Stimulated activated CD4-positive, alpha-beta T cell treated with anti-CD3 and anti-CD28 coated beads, Interleukin-2, amount 100 ng/mL, for 48 hours (primary cell): ENCODE data around the gene BTBD1.

ENCODE experiments used
- DNase-seq, 2 donors: peaks; one replicate each; pipeline ENCODE4 v3.0.0-alpha.2; 2020

BTBD1 gene

DNA sequence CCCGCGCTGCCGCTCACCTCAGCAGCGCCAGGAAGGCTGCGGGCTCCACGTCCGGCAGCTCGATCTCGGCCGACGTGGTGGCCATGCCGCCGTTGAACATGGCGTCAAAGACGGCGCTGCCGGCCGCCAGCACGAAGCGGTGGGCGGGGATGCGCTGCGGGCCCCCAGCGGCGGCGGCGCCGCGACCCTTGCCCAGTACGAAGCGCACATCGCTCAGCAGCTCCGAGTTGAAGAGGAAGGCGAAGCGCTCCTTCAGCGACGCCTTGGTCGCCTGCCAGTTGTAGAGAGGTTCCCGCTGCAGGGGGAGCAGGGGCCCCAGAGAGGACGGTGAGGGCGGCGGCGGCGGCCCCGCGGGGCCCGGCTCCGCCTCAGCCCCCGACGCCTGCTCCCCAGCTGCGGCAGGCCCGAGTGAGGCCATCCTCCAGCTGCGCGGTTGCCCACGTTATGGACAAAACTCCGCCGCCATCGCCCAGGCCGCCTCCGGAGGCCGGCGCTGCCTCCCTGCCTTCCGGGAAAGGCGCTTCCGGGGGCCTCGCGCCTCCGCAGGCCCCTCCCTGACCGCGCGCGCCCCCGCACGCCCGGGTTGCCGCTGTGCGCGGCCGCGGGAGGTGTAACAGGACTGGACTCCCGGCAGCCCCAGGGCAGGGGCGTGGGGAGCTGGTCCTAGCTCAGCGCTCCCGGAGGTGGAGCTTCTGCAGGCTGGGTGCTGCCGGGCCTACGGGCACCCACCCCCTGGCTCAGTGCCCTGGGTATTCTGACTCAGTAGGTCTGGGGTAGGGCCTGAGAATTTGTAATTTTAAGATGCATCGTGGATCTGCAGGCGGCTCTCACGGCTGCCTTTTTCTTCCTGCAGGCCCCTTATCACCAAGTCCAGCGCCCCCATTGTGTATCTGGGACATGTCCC, at the start of gene BTBD1:
Gene BTBD1, minus strand, starts transcription at position 519 of the 904 bp plus-strand sequence. Its CDS starts 101 bp downstream, at position 418.
- peak; percentile 82 to 84 for DNase-seq

DNA sequence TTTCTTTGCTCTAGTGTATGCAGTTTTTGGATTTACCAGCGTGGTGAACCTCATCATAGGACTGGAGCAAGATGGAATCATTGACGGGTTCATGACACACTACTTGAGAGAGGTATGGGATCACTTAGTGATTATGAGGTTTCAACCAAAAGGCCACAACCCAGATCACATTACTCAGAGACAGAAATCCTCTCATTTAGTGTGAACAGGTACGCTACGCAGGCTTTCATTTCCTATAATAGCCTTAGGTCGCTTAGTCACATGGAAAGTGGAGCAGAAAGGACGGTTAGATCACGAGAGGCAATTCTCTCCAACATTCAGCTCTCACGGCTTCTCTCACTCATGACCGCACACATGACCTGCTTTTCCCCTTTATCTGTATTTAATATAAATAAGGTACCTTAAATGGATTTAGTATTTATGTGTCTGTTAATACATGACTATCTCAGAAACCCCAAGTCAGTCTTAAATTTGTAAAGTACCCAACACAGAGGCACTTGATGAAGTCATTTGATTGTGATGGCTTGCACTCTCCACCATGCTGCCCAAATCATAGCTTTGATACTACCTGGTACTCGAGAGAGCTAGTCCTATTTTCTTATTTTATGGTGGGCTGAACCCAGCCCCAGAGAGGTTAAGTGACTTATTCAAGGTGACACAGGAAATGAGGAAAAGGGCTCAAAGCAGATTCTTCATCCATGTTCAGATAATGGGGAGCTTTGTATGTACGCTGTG, 48.9 kb upstream of the BTBD1 start:
- no peak for DNase-seq

DNA sequence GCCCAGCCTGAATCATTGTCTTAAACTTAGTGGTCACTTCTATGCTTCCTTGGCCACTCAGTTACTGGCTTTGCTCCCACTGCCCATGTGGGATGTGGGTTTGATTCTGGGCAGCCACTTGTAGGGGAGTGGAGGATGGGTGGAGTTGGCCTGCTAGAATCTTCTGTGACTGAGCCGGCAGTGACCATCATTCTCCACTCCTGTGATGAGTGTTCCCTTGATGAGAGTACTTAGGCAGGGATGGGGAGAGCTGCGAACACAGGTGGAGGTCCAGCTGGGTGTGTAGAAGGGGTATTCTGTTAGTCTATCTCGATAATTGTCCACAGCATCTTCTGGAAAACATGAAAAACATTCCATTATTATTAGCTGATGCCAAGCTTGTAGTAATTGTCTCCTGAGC, 48.4 kb upstream of the BTBD1 start:
- DNase-seq, result no peak

DNA sequence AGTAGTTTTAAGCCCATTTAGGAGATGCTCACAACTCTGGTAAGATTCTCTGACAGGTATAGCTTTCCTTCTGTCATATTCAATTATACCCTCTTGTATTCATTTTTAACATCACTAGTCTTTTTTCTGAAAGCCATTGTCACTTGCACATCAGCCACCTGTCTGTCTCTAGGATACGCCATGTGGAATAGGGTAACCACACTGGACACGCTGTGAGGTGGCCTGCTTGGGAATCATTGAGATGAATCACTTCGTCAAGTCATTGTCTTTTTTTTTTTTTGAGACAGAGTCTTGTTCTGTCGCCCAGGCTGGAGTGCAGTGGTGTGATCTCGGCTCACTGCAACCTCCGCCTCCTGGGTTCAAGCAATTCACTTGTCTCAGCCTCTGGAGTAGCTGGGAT, 47.8 kb upstream of the BTBD1 start:
- DNase-seq, result no peak

DNA sequence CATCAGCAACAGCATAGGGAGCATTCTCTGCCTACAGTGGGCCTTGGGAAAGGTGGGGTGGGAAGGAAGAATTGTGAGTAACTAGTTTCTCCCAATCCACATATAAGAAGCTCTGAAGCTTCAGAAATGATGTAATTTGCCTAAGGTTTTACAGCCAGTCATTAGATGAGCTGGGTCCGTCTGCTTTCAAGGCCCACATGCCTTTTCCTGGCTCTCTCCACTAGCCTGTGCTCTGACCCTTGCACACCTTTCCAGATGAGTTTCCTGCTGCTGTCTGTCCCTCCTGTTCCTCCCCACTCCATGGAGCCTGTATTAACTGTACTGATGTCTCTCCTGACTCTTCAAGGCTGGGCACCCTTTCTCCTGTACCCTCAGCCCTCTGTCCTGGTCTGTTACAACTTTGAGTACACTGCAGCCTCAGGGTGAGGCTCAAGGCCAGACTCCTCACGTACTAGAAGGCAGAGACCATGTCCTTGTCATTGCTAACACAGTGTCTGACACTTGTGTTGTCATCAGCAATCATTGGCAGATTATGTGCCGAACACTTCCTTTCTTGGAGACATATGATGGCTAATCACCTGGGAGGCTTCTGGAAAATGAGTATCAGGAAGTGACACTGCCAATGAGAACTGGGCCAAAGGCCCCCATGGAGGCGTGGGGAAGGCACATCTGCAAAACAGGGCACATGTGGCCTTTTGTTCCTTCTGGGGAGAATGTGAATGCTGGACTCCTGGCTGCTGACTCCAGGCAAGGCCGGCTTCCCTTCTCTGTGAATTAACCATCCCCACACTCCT, 47.0 kb upstream of the BTBD1 start:
- no peak for DNase-seq

DNA sequence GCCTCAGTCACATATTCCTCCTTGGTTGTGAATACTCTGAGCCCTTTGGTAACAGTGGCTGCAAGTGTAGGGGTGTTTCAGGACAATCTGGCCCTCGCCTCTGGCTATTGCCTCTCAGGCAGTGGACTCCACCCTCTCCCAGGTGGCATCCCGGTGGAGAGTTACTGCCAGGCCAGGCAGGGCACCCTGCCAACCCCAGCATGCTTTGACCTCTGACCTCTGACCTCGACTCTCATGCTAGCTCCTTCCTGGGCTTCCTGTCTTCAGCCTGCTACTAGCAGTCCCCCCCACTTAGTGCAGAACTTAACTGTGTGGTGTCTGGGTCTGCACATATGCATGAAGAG, 45.9 kb upstream of the BTBD1 start:
- no peak for DNase-seq

DNA sequence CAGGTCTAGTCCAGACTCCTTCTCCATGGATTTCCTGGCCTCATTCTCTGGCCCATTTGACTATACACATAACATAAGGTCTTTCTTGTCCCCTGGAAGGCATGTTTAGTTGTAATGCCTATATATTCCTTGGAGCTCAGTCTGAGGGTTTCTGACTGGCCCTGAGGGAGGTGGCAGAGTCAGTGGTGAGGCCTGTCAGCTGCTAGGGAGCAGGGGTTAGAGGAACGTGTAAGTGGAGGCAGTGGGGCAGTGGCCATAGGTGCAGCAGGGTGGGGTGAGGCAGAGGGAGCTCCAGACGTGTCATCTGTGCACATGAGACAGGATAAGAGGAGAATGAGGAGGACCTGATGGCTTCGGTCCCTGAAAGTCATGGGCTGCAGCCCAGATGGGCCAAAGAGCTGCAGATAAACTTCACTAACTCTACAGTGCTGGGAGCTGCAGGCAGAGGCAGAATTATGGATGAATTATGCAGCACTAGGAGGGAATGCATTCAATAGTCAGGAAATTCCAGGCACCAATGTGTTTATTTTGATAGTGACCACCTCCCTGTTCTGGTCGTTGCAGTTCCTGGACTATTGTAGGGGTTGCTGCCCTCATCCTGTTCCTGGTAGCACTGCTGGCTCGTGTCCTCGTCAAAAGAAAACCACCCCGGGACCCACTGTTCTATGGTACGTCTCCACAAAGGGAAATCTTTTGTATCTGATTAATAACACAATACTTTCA, 45.3 kb upstream of the BTBD1 start:
- DNase-seq, result no peak

DNA sequence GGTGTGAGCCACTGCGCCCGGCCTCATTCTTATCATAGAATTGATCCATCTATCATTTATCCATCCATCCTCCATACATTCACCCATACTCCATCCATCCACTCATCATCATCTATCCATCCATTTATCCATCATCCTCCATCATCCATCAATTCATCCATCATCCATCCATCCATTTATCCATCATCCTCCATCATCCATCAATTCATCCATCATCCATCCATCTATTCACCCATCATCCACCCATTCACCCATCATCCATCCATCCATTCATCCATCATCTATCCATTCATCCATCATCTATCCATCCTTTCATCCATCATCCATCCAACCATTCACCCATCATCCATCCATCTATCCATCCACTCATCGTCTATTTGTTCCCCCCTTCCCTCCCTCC, 44.1 kb upstream of the BTBD1 start:
- no peak for DNase-seq

DNA sequence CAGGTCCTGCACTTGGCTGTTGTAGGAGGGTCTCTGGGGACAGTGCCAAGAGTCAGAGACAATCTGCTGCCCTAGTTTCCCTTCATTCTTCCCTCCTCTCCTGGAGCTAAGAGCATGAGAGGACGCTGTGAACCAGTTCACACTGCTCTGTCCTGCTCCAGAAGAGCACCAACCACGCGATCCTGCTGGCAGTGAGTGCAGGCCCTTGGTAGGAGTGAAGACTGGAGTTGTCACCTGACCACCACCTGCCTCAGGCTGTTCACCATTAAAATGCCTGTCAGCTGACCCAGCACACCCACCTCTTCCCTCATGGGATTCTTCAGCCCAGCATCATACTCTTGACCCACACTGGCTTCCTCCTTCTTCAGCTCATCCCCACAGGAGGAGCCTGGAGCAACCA, 43.3 kb upstream of the BTBD1 start:
- no peak for DNase-seq

DNA sequence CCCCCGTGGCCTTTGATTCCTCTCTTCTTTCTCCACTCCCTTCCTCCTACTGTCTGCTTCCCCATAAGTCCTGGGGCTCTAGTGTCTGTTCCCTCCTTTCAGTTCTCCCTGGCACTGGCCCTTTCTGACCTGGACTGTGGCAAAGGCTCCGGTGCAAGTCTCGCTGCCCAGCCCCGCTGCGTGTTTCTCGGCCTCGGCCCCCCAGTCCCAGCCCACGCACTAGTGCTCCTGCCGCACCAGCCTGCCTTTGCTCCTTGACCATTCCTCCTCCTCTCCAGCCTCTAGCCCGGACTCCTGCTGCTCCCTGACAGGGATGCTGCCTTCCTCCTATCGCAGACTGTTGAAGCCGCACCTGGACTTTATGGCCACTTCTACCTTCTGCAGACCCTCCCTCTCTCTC, 42.5 kb upstream of the BTBD1 start:
- no peak for DNase-seq

DNA sequence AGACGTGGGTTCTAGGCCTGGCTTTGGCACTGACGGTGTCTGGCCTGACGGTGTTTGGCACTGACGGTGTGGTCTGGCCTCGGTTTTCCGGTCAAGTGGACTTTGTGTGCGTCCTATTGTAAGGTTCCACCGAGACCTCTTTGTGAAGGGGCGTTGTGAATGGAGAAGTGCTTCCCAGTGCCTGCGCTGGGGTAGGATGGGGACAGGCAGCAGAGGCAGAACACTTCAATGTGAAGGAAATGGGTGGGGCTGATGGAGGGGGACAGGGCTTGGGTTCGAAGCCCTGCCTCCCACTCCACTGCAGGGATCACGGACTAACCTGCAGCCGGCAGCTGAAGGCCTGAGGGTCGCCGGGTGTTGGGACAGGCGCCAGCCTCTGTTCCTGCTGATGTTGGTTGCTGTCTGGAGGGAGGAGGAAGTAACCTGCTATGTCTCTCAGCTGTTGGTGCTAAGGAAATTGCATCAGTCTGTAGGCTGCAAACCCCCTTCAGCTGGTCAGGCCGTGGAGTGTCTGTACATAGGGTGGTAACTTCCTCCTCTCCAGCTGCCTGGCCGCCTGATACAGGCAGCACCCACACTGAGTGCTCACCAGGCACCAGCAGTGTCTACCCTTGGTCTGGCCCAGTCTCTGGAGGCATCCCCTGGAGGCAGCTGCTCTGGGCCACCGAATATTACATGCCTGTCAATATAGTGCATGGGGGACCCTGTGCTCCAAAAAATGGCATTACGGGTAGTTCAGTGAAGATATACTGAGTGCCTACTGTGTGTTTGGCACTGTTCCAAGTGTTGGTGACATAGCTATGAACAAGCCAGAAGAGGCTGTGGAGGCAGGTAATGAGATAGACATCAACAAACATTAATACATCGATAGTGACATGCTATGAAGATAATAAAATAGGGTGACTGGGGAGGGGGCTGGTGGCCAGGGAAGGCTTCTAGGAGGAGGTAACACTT, 41.5 kb upstream of the BTBD1 start:
- DNase-seq, result no peak

DNA sequence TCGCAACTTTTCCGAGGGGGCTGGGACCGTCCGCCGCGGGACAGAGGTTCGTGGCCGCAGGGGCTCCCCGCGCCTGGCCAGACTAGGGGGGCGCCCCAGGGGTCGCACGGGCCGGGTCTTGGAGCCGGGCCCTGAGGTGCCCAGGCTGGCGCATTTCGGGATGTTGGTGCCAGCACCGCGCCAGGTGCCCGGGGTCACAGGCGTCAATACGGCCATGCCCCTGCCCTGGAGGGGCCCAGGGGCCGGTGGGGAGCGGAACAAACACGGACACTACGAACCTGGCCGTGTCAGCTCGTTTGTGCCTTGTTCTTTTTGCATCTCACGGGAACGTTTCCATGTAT, 40.8 kb upstream of the BTBD1 start:
- DNase-seq, result no peak

DNA sequence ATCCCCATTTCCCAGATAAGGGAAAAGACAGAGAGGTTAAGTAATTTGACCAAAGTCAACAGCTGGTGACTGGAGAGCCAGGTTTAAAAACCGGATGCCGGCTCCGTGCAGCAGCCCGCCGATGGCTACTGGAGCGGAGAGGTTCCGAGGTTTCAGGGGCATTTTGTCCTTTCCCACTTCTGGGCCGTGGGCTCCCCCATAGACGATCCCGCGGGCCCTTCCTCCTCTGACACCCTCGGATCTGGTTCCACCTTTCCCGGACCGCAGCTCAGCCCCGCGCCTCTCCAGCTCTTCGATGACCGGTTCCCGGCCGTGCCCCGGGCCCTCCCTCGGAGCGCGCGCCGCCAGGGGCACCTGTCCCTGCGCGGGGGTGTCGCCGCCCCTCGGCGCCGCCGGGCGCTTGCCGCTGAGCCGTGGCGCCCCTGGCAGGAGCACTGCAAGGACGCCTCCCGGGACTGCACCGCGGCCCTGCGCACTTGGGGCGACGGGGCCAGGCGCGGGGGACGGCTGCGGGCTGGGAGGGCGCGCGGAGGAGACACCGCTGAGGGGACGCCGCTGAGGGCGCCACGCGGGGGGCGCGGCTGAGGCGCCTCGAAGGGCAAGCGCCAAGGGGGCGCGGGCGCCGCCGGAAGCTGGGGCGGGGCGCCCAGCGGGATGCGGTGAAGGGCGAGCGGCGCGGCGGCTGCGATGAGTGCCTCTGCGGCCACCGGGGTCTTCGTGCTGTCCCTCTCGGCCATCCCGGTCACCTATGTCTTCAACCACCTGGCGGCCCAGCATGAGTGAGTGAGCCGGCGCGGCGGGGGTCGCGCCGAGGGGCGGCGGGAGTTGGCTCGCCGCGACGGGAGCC, 40.2 kb upstream of the BTBD1 start, which contains the start of gene TM6SF1:
Gene TM6SF1, plus strand, starts transcription at position 652 of the 847 bp plus-strand sequence. Its CDS starts 36 bp downstream, at position 688.
- no peak for DNase-seq

DNA sequence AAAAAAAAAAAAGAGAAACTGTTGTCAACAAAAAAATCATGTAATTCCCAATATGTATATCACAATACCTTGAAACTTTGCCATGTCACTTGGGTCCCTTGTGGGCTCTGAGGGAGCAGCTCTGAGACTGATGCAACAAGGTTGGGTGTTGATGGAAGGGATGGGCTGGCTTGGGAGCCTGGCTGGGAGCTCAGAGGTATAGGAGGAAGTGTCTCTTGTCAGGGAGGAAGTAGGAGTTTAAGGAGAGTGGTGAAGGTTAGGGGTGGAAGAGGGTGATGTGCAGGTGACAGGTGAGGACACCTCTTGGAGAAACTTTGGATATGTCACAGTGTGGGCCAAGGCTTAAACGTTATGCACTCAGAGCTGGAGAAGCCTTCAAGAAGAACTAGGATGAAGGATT, 38.4 kb upstream of the BTBD1 start:
- no peak for DNase-seq

DNA sequence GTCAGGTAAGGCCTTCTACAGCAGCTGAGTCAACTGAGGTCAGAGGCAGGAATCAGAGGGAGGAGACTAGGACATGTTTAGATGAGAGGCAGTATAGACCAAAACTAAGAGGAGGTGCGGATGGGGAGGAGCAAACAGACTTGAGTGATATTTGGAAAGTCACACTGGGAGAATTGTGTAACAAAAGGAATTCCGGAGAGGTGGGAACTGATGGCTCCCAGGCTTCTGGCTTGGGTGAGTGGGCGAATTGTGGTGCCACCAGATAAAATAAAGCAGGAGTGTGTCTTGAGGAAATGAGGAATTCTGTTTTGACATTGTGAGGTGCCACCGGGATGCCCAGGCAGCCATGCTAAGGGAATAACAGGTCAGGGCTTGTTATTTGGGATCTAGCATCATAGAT, 37.1 kb upstream of the BTBD1 start:
- no peak for DNase-seq

DNA sequence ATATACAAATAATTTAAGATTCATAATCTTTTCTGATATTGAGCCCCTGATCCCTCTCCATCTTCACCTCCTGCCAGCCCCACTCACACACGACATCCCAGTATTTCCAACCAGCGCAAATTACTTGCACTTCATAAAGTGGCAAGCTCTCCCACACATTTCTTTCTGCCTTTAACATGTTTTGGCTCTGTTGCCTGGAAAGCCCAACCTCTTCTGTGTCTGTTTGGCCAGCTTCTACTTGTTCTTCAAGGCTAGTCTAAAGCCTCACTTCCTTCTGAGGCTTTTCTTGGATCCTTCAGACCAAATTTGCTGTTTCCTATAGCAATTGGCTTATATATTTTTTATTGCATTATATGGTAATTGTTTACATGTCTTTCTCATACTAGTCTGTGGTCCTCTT, 35.3 kb upstream of the BTBD1 start:
- no peak for DNase-seq

DNA sequence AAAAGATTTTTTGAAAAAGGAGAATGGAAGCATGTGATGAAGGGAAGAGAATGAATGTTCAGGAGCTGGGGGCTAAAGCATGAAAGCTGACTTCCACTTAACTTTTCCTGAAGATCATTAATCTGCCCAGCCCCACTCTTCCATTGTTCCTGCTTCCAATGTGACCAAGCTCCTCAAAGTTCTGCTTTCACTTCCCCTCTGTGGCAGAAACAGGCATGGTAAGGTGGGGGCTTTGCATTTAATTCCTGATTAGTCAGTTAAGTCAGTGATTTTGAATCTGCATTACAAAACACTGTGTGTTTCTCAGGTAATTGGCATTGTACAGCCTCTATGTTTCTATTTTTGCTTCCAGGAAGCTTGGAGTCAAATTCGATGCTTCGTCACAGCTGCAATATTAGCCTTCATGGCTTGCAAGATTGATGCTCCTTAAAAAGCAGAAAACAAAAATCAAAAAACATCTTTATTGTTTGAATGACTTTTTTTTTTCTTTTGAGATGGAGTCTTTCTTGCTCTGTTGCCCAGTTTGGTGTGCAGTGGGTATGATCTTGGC, 33.1 kb upstream of the BTBD1 start:
- DNase-seq, result no peak

DNA sequence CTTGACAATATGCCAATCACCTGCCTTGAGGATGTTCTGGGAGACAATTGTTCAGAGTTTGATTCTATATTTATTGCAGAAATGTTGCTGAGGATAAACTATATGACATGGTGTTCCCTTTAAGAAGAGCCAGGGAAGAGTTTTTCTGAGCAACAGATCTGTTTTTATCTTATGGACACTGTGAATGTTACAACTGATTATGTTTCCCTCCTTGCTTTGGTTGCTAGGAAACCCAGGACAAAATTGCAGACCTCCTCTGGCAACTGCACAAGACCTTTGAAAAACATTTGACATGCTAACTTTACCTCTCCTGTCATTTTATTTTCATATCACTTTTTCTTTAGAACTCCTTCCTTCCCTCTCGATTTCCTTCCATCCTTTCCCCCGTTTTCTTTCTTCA, 32.2 kb upstream of the BTBD1 start:
- no peak for DNase-seq

DNA sequence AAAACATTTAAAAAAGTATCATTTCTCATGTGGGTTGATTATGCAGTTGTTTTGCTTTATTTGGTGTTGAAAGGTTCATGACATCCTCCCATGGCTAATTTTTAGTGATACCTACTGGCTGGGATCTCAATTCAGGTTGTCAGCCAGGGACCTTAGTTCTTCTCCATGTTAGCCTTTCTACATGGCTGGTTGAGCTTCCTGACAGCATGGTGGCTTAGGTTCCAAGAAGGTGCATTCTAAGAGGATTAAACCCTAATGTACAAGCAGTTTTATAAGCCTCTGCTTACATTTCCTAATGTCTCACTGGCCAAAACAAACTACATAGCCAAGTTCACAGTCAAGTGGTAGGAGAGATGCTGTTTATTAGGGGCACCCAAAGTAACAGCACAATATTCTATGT, 31.0 kb upstream of the BTBD1 start:
- no peak for DNase-seq

DNA sequence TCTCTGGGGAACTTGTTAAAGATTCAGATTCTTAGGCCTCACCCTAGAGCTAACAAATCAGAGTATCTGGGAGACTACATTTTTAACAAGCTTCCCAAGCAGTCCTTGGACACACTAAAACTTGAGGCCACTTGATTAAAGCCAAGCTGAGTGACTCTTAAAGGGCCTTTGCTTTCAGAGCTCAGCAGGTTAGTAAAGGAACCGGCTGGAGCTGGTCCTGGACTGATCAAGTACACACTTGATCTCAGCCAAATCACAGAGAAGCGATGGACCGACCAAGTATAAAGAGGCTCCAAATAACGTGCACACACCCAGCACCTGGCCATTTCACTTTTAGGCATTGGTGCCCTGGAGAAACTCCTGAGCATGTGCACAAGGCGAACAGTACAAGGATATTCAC, 27.5 kb upstream of the BTBD1 start:
- no peak for DNase-seq
